GM12874 (cell line): ENCODE measurements around the gene GALNT15.

Source experiments
- CTCF ChIP-seq: IDR thresholded peaks from 2 replicates; pipeline ENCODE4 v1.5.1; 2011; ENCODE audit warnings: low read depth, mild to moderate bottlenecking, control low read depth, low read length, moderate library complexity; ENCODE audit not compliant: insufficient read depth

The GALNT15 gene

GRCh38 chr3:16239780-16240179 lies 65.3 kb downstream of the GALNT15 start:
- TF ChIP-seq CTCF, result no peak

GRCh38 chr3:16240229-16241023 lies 65.9 kb downstream of the GALNT15 start:
- no peak for TF ChIP-seq CTCF

GRCh38 chr3:16241225-16241624 lies 66.7 kb downstream of the GALNT15 start:
- no peak for TF ChIP-seq CTCF

- TF ChIP-seq CTCF, result no peak
Observed at GRCh38 chr3:16242177-16242576, 67.7 kb downstream of the GALNT15 start.

- TF ChIP-seq CTCF, result no peak
Observed at GRCh38 chr3:16243706-16244490, 69.4 kb downstream of the GALNT15 start.

- TF ChIP-seq CTCF, result no peak
Observed at GRCh38 chr3:16245609-16246008, 71.1 kb downstream of the GALNT15 start.

- TF ChIP-seq CTCF, result peak; percentile 87
Observed at GRCh38 chr3:16247282-16248061, 73.0 kb downstream of the GALNT15 start.
